ENCODE results near the gene PRKCQ.

GRCh38 chr10:6570893-6571292, 9.2 kb downstream of the PRKCQ start:
- TF ChIP-seq EZH2 (IDR thresholded peaks at IDR 0.05; ENCODE audit: insufficient read depth, low read length) = no peak
- no peak for TF ChIP-seq CTCF (IDR thresholded peaks at IDR 0.05; ENCODE audit: insufficient read depth, low read depth, low read length)
